ENCODE data around the gene ZNF652. TPM values are rescaled to one million over a fixed set of nuclear protein-coding genes. Genes with fewer than 3 reads are reported as not detected.

ZNF652 gene
- polyA plus RNA-seq, 1 of the 3 experiments (the other 2 are of a cell fraction), result 5.1 TPM

GRCh38 chr17:49406421-49407061 lies 44.5 kb upstream of the ZNF652 start:
- Histone ChIP-seq H4K20me1 (ENCODE audit: insufficient read depth) (no peaks in the 10 kb centered on the region), H3K9ac (no peak overlapping the region), H3K9me3 (no peaks in the 10 kb centered on the region), H3K4me1 (ENCODE audit: control insufficient read depth in 1 of 2, insufficient read depth in 2 of 2, low read depth in 1 of 2, low read length in 1 of 2) (peaks cover 0 to 4% of the 10 kb centered on the region in 2 experiments; a peak in 1 of 4 replicates), H2AFZ (ENCODE audit: low read depth) (no peak overlapping the region), H3K27me3 (ENCODE audit: insufficient read depth) (no peaks in the 10 kb centered on the region), H3K4me2 (no peak overlapping the region), H3K4me3 (ENCODE audit: low read depth in 2 of 2, low read length in 1 of 2) (no peak overlapping the region), H3K27ac (ENCODE audit: low read depth in 2 of 2, low read length in 1 of 2) (no peak overlapping the region), H3K79me2 (ENCODE audit: insufficient read depth) (no peaks in the 10 kb centered on the region), H3F3A (replicated peaks; ENCODE audit: insufficient read depth) (peaks cover 4% of the 10 kb centered on the region), H3K9me2 (no peaks in the 10 kb centered on the region), H3K36me3 (replicated peaks in 1 of 2; ENCODE audit: control insufficient read depth in 1 of 2, insufficient read depth in 2 of 2, low read length in 1 of 2) (peaks cover 64 to 72% of the 10 kb centered on the region in 2 experiments)
- no peak for DNase-seq
- POLR2A ChIA-PET, result interaction anchor here (0.6 kb wide), 1 partner anchor 22 kb away, joined by 4 read pairs; no protein-coding TSS in a partner anchor
- CTCF ChIA-PET, result interaction anchor here (1.1 to 24.3 kb wide), 20 partner anchors 9 to 295 kb away, joined by 3 to 496 read pairs (median 16); partner anchors contain the start of genes NGFR, NXPH3 and PHOSPHO1
- TF ChIP-seq RAD21 (IDR thresholded peaks at IDR 0.05; ENCODE audit: low read length), result no peak
- no peak for TF ChIP-seq MEF2A (IDR thresholded peaks at IDR 0.05; ENCODE audit: borderline replicate concordance, low read depth)
- TF ChIP-seq NFIC (IDR thresholded peaks at IDR 0.05; ENCODE audit: borderline replicate concordance), result no peak
- TF ChIP-seq GATA2 (CRISPR knock-in tag; IDR thresholded peaks at IDR 0.05), result no peak
- no peak for TF ChIP-seq USF2 (IDR thresholded peaks at IDR 0.05; ENCODE audit: borderline replicate concordance, low read depth, low read length)
- WGBS (ENCODE audit: low lambda C conversion rate), result 95% methylated on average over 7 of the region's 9 CpGs

GRCh38 chr17:49404906-49405305 lies 42.9 kb upstream of the ZNF652 start:
- Histone ChIP-seq H3K4me1 (ENCODE audit: control insufficient read depth in 1 of 2, insufficient read depth in 2 of 2, low read depth in 1 of 2, low read length in 1 of 2) (peaks cover 0 to 4% of the 10 kb centered on the region in 2 experiments; a peak in 1 of 4 replicates), H3K9me3 (no peaks in the 10 kb centered on the region), H3K4me3 (ENCODE audit: low read depth in 2 of 2, low read length in 1 of 2) (no peak overlapping the region), H4K20me1 (ENCODE audit: insufficient read depth) (no peaks in the 10 kb centered on the region), H3K9me2 (no peaks in the 10 kb centered on the region), H3K27me3 (ENCODE audit: insufficient read depth) (no peaks in the 10 kb centered on the region), H3K36me3 (replicated peaks in 1 of 2; ENCODE audit: control insufficient read depth in 1 of 2, insufficient read depth in 2 of 2, low read length in 1 of 2) (peaks cover 49 to 60% of the 10 kb centered on the region in 2 experiments), H2AFZ (ENCODE audit: low read depth) (no peak overlapping the region), H3K27ac (ENCODE audit: low read depth in 2 of 2, low read length in 1 of 2) (no peak overlapping the region), H3F3A (replicated peaks; ENCODE audit: insufficient read depth) (peaks cover 4% of the 10 kb centered on the region), H3K79me2 (ENCODE audit: insufficient read depth) (no peaks in the 10 kb centered on the region), H3K4me2 (no peak overlapping the region), H3K9ac (no peak overlapping the region)
- 93% methylated on average over 8 of the region's 14 CpGs for WGBS (ENCODE audit: low lambda C conversion rate)
- POLR2A ChIA-PET, result no interaction called here
- CTCF ChIA-PET, result interaction anchor here (1.4 to 24.3 kb wide), 5 partner anchors 32 to 163 kb away, joined by 3 to 496 read pairs (median 42); partner anchors contain the start of gene NGFR
- no peak for TF ChIP-seq RXRA (IDR thresholded peaks at IDR 0.05; ENCODE audit: borderline replicate concordance, low read depth)
- DNase-seq, result no peak

- no peaks in the 10 kb centered on the region for H3K9me3 ChIP-seq
- TF ChIP-seq JUND (IDR thresholded peaks at IDR 0.05), result no peak
- no peaks in the 10 kb centered on the region for H3K79me2 ChIP-seq (ENCODE audit: insufficient read depth)
- no peaks in the 10 kb centered on the region for H3K27me3 ChIP-seq (ENCODE audit: insufficient read depth)
- no peak overlapping the region for H3K4me3 ChIP-seq (ENCODE audit: low read depth in 2 of 2, low read length in 1 of 2)
- ChIA-PET CTCF (interaction anchor here (24.3 kb wide), 1 partner anchor 150 kb away, joined by 496 read pairs; no protein-coding TSS in a partner anchor), POLR2A (no interaction called here)
- H3K27ac ChIP-seq (ENCODE audit: low read depth in 2 of 2, low read length in 1 of 2), result no peak overlapping the region
- H3K4me1 ChIP-seq (ENCODE audit: control insufficient read depth in 1 of 2, insufficient read depth in 2 of 2, low read depth in 1 of 2, low read length in 1 of 2), result peaks cover 0 to 4% of the 10 kb centered on the region in 2 experiments; a peak in 1 of 4 replicates
- peaks cover 4% of the 10 kb centered on the region for H3F3A ChIP-seq (replicated peaks; ENCODE audit: insufficient read depth)
- no peaks in the 10 kb centered on the region for H4K20me1 ChIP-seq (ENCODE audit: insufficient read depth)
- no peaks in the 10 kb centered on the region for H3K9me2 ChIP-seq
- no peak for DNase-seq
- no peak overlapping the region for H3K9ac ChIP-seq
- H2AFZ ChIP-seq (ENCODE audit: low read depth), result no peak overlapping the region
- 96% methylated on average over 12 of the region's 12 CpGs for WGBS (ENCODE audit: low lambda C conversion rate)
- H3K36me3 ChIP-seq (replicated peaks in 1 of 2; ENCODE audit: control insufficient read depth in 1 of 2, insufficient read depth in 2 of 2, low read length in 1 of 2), result peaks cover 46 to 59% of the 10 kb centered on the region in 2 experiments
- no peak overlapping the region for H3K4me2 ChIP-seq
Observed at GRCh38 chr17:49404361-49404760, 42.3 kb upstream of the ZNF652 start.
